ENCODE measurements around the gene ID2.

DNA sequence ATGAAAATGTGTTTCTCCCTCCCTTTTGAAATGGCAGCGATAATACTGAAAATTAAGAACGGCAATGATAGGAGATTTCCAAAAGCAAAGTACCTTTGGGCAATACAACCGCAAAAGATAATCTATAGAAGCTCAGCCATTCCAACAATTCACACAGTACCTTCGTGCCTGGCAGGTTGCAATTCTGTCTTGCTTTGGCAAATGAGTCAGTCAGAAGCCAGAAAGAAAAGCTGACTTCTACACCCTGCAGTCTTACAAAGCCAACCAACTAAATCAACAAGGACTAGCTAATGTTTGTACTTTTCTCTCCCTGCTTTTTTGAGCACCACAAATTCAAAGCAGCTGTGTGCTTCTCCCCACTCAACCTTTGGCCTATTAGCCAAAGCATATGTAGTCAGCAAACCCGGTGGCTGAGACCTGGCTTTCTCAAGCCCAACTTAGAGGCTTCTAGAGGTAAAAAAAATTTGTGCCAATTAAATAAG lies 25.7 kb upstream of the ID2 start:
- TF ChIP-seq ZNF324 (tag by site-specific recombination; IDR thresholded peaks at IDR 0.05) (no peak), OSR2 (tag by site-specific recombination; IDR thresholded peaks at IDR 0.05) (no peak)
- TF ChIP-seq, protein P1, sequence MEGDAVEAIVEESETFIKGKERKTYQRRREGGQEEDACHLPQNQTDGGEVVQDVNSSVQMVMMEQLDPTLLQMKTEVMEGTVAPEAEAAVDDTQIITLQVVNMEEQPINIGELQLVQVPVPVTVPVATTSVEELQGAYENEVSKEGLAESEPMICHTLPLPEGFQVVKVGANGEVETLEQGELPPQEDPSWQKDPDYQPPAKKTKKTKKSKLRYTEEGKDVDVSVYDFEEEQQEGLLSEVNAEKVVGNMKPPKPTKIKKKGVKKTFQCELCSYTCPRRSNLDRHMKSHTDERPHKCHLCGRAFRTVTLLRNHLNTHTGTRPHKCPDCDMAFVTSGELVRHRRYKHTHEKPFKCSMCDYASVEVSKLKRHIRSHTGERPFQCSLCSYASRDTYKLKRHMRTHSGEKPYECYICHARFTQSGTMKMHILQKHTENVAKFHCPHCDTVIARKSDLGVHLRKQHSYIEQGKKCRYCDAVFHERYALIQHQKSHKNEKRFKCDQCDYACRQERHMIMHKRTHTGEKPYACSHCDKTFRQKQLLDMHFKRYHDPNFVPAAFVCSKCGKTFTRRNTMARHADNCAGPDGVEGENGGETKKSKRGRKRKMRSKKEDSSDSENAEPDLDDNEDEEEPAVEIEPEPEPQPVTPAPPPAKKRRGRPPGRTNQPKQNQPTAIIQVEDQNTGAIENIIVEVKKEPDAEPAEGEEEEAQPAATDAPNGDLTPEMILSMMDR (tag by site-specific recombination; IDR thresholded peaks at IDR 0.05) = no peak
- TF ChIP-seq, protein P2, sequence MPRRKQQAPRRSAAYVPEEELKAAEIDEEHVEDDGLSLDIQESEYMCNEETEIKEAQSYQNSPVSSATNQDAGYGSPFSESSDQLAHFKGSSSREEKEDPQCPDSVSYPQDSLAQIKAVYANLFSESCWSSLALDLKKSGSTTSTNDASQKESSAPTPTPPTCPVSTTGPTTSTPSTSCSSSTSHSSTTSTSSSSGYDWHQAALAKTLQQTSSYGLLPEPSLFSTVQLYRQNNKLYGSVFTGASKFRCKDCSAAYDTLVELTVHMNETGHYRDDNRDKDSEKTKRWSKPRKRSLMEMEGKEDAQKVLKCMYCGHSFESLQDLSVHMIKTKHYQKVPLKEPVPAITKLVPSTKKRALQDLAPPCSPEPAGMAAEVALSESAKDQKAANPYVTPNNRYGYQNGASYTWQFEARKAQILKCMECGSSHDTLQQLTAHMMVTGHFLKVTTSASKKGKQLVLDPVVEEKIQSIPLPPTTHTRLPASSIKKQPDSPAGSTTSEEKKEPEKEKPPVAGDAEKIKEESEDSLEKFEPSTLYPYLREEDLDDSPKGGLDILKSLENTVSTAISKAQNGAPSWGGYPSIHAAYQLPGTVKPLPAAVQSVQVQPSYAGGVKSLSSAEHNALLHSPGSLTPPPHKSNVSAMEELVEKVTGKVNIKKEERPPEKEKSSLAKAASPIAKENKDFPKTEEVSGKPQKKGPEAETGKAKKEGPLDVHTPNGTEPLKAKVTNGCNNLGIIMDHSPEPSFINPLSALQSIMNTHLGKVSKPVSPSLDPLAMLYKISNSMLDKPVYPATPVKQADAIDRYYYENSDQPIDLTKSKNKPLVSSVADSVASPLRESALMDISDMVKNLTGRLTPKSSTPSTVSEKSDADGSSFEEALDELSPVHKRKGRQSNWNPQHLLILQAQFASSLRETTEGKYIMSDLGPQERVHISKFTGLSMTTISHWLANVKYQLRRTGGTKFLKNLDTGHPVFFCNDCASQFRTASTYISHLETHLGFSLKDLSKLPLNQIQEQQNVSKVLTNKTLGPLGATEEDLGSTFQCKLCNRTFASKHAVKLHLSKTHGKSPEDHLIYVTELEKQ (tag by site-specific recombination; IDR thresholded peaks at IDR 0.05; ENCODE audit: borderline replicate concordance) = no peak
